Measurements from ENCODE around the gene CDK11B.

- no peak for TF ChIP-seq CTCF (IDR thresholded peaks at IDR 0.05)
- no peak for TF ChIP-seq EZH2phosphoT487 (IDR thresholded peaks at IDR 0.05)
- TF ChIP-seq EZH2 (IDR thresholded peaks at IDR 0.05) = no peak
Observed at GRCh38 chr1:1672181-1672965, 13.6 kb upstream of the CDK11B start.
